NOMO-1 (cell line): Measurements from ENCODE around the gene ARHGEF40.

Experiments
- DNase-seq, 2 experiments: peaks; one replicate each; lab custom pipeline; 2025; ENCODE audit not compliant: unreplicated experiment in 2 of 2; lab: John Stamatoyannopoulos, UW

The ARHGEF40 gene

GRCh38 chr14:21109377-21110138 lies 39.5 kb downstream of the ARHGEF40 start:
- DNase-seq = no peak

- no peak for DNase-seq
These were observed 42.2 kb downstream of the ARHGEF40 start for GRCh38 chr14:21112255-21112654.

GRCh38 chr14:21113369-21113768 lies 43.3 kb downstream of the ARHGEF40 start:
- DNase-seq = no peak

- DNase-seq = no peak
These were observed 48.8 kb downstream of the ARHGEF40 start for GRCh38 chr14:21118933-21119332.

GRCh38 chr14:21120686-21121085 lies 50.6 kb downstream of the ARHGEF40 start:
- peak; percentile 56 to 76 for DNase-seq

- DNase-seq = no peak
These were observed 51.0 kb downstream of the ARHGEF40 start for GRCh38 chr14:21121122-21121521.

- DNase-seq = no peak
These were observed 53.3 kb downstream of the ARHGEF40 start for GRCh38 chr14:21123429-21123828.

GRCh38 chr14:21133901-21134300 lies 63.8 kb downstream of the ARHGEF40 start:
- no peak for DNase-seq

GRCh38 chr14:21136024-21136423 lies 65.9 kb downstream of the ARHGEF40 start:
- peak in 1 of 2 experiments; percentile 39 for DNase-seq
